Thoracic aorta (tissue), 2 donors: ENCODE measurements around the gene MMP28. TPM values are rescaled to one million over a fixed set of nuclear protein-coding genes. Genes with fewer than 3 reads are reported as not detected.

Experiments
- ATAC-seq: fragments of 150-250 bp; one replicate; pipeline ENCODE4 v1.8.0; 2017; ENCODE audit warnings: low read depth; ENCODE audit not compliant: insufficient number of reproducible peaks, low FRiP score
- DNase-seq: peaks from one replicate; pipeline ENCODE4 v3.0.0-alpha.2; 2020; ENCODE audit warnings: low spot score
- H3K27ac ChIP-seq, 2 donors: fragments of 200-600 bp; sonication (generic); 1 replicate in 1 of 2; 2 replicates in 1 of 2; pipeline ENCODE4 v1.5.1; 2016; ENCODE audit warnings: mild to moderate bottlenecking in 2 of 2, moderate library complexity in 2 of 2
- H3K27me3 ChIP-seq: fragments of 200-600 bp; sonication (generic); replicated peaks from 2 replicates; pipeline ENCODE4 v1.6.0; 2016; ENCODE audit warnings: mild to moderate bottlenecking; ENCODE audit not compliant: insufficient read depth
- H3K36me3 ChIP-seq: fragments of 200-600 bp; sonication (generic); one replicate; pipeline ENCODE4 v1.5.1; 2016
- H3K4me1 ChIP-seq, 2 donors: fragments of 200-600 bp; sonication (generic); 1 replicate in 1 of 2; 2 replicates in 1 of 2; pipeline versions ENCODE4 v1.5.1 to v1.6.0; 2016; ENCODE audit warnings: low read depth in 2 of 2, mild to moderate bottlenecking in 1 of 2; ENCODE audit not compliant: control insufficient read depth in 1 of 2
- H3K4me3 ChIP-seq: fragments of 200-600 bp; sonication (generic); 2 replicates; pipeline ENCODE4 v1.5.1; 2016; ENCODE audit warnings: mild to moderate bottlenecking
- H3K9me3 ChIP-seq: fragments of 200-600 bp; sonication (generic); 2 replicates; pipeline ENCODE4 v1.5.1; 2016
- CTCF ChIP-seq: fragments of 200-600 bp; sonication (generic); IDR thresholded peaks from one replicate; pipeline ENCODE4 v1.5.1; 2019; ENCODE audit warnings: antibody characterized with exemption
- total RNA-seq, 2 donors: library from RNA; depleted of rRNA; stranded (reverse); fragments of >200 nt; gene quantifications; one replicate each; pipeline versions ENCODE4 v1.1.0 to v1.2.3, GENCODE V29; 2016

Gene MMP28
- total RNA-seq, 2 donors from 2014 or later = 4.8 to 18.5 TPM

- no peak for DNase-seq
- H3K9me3 ChIP-seq = no peaks in the 10 kb centered on the region
- H3K4me1 ChIP-seq = no peaks in the 10 kb centered on the region
- TF ChIP-seq CTCF = no peak
- H3K4me3 ChIP-seq = no peak overlapping the region
- H3K36me3 ChIP-seq = peaks cover 83% of the 10 kb centered on the region
- no peaks in the 10 kb centered on the region for H3K27me3 ChIP-seq
- no peak for ATAC-seq
- no peak overlapping the region for H3K27ac ChIP-seq
Measured at GRCh38 chr17:35841101-35841500, 45.7 kb upstream of the MMP28 start.

- DNase-seq = no peak
- no peaks in the 10 kb centered on the region for H3K9me3 ChIP-seq
- TF ChIP-seq CTCF = no peak
- peaks cover 28% of the 10 kb centered on the region for H3K36me3 ChIP-seq
- no peaks in the 10 kb centered on the region for H3K27me3 ChIP-seq
- H3K4me3 ChIP-seq = no peak overlapping the region
- no peak overlapping the region for H3K27ac ChIP-seq
- ATAC-seq = no peak
- H3K4me1 ChIP-seq = no peaks in the 10 kb centered on the region
Measured at GRCh38 chr17:35825206-35825605, 29.8 kb upstream of the MMP28 start.

GRCh38 chr17:35821308-35821707 is 25.9 kb upstream of the MMP28 start:
- Histone ChIP-seq H3K27ac (no peak overlapping the region), H3K36me3 (peaks cover 38% of the 10 kb centered on the region)
- no peak for ATAC-seq

GRCh38 chr17:35819455-35819854 is 24.0 kb upstream of the MMP28 start:
- DNase-seq = no peak
- H3K4me1 ChIP-seq = peaks cover 16 to 29% of the 10 kb centered on the region in 2 donors
- H3K27me3 ChIP-seq = no peaks in the 10 kb centered on the region
- H3K4me3 ChIP-seq = no peak overlapping the region
- no peak overlapping the region for H3K27ac ChIP-seq
- H3K36me3 ChIP-seq = peaks cover 28% of the 10 kb centered on the region
- no peak for TF ChIP-seq CTCF
- ATAC-seq = no peak
- H3K9me3 ChIP-seq = no peaks in the 10 kb centered on the region

More at GRCh38 chr17:35821308-35821707, 25.9 kb upstream of the MMP28 start:
- DNase-seq = no peak
- H3K4me1 ChIP-seq = peaks cover 6 to 11% of the 10 kb centered on the region in 2 donors
- no peak overlapping the region for H3K4me3 ChIP-seq
- TF ChIP-seq CTCF = no peak
- no peaks in the 10 kb centered on the region for H3K27me3 ChIP-seq
- H3K9me3 ChIP-seq = no peaks in the 10 kb centered on the region

- Histone ChIP-seq H3K27me3 (no peaks in the 10 kb centered on the region), H3K4me1 (peaks cover 20 to 47% of the 10 kb centered on the region in 2 donors), H3K27ac (no peak overlapping the region), H3K36me3 (peaks cover 22% of the 10 kb centered on the region), H3K4me3 (no peak overlapping the region), H3K9me3 (no peaks in the 10 kb centered on the region)
- ATAC-seq = no peak
- TF ChIP-seq CTCF = no peak
- no peak for DNase-seq
Measured at GRCh38 chr17:35817196-35817595, 21.8 kb upstream of the MMP28 start.
